Parathyroid adenoma (tissue), 2 donors: ENCODE measurements around the gene ITIH1.

Experiments used
- H2AFZ ChIP-seq: fragments of 300-600 bp; sonication (generic); one replicate; pipeline ENCODE4 v1.7.0; 2017; ENCODE audit warnings: antibody characterized with exemption, mild to moderate bottlenecking
- H3K27ac ChIP-seq: fragments of 300-600 bp; sonication (generic); one replicate; pipeline ENCODE4 v1.7.0; 2017
- H3K27me3 ChIP-seq: fragments of 300-600 bp; sonication (generic); one replicate; pipeline ENCODE4 v1.7.0; 2017; ENCODE audit warnings: low read length; ENCODE audit not compliant: control insufficient read depth, insufficient read depth
- H3K36me3 ChIP-seq: fragments of 300-600 bp; sonication (generic); one replicate; pipeline ENCODE4 v1.7.0; 2017; ENCODE audit warnings: low read length; ENCODE audit not compliant: control insufficient read depth, insufficient read depth
- H3K4me1 ChIP-seq: fragments of 300-600 bp; sonication (generic); one replicate; pipeline ENCODE4 v1.7.0; 2017; ENCODE audit warnings: control low read depth
- H3K4me2 ChIP-seq: fragments of 300-600 bp; sonication (generic); one replicate; pipeline ENCODE4 v1.7.0; 2017; ENCODE audit warnings: low read length
- H3K4me3 ChIP-seq: fragments of 300-600 bp; sonication (generic); one replicate; pipeline ENCODE4 v1.7.0; 2017; ENCODE audit warnings: low read depth, low read length
- H3K79me2 ChIP-seq: fragments of 300-600 bp; sonication (generic); one replicate; pipeline ENCODE4 v1.7.0; 2017; ENCODE audit warnings: control low read depth
- H3K9ac ChIP-seq: fragments of 300-600 bp; sonication (generic); one replicate; pipeline ENCODE4 v1.7.0; 2017; ENCODE audit warnings: mild to moderate bottlenecking
- H3K9me3 ChIP-seq: fragments of 300-600 bp; sonication (generic); one replicate; pipeline ENCODE4 v1.7.0; 2017; ENCODE audit warnings: low read length; ENCODE audit not compliant: control insufficient read depth
- CTCF ChIP-seq: fragments of 300-600 bp; sonication (generic); IDR thresholded peaks from one replicate; pipeline ENCODE4 v1.7.0; 2017; ENCODE audit warnings: antibody characterized with exemption, mild to moderate bottlenecking
- donor health status: primary hyperparathyroidism.

The ITIH1 gene

GRCh38 chr3:52754373-52754772 lies 23.0 kb upstream of the ITIH1 start:
- Histone ChIP-seq H3K4me3 (no peak overlapping the region), H3K27ac (no peak overlapping the region), H3K36me3 (no peaks in the 10 kb centered on the region)

GRCh38 chr3:52756141-52756540 lies 21.3 kb upstream of the ITIH1 start:
- no peaks in the 10 kb centered on the region for H3K9me3 ChIP-seq
- no peak for TF ChIP-seq CTCF
- H3K4me2 ChIP-seq, result no peak overlapping the region
- no peaks in the 10 kb centered on the region for H3K79me2 ChIP-seq
- H3K27ac ChIP-seq, result no peak overlapping the region
- no peaks in the 10 kb centered on the region for H3K4me1 ChIP-seq
- H3K9ac ChIP-seq, result no peak overlapping the region
- no peaks in the 10 kb centered on the region for H3K27me3 ChIP-seq
- H3K36me3 ChIP-seq, result no peaks in the 10 kb centered on the region
- H3K4me3 ChIP-seq, result no peak overlapping the region
- no peak overlapping the region for H2AFZ ChIP-seq

More at GRCh38 chr3:52754373-52754772, 23.0 kb upstream of the ITIH1 start:
- Histone ChIP-seq H3K4me2 (no peak overlapping the region), H3K9ac (no peak overlapping the region), H2AFZ (no peak overlapping the region), H3K27me3 (no peaks in the 10 kb centered on the region), H3K79me2 (peaks cover 3% of the 10 kb centered on the region), H3K9me3 (no peaks in the 10 kb centered on the region), H3K4me1 (no peaks in the 10 kb centered on the region)
- TF ChIP-seq CTCF, result no peak

GRCh38 chr3:52763466-52763865 lies 13.9 kb upstream of the ITIH1 start:
- Histone ChIP-seq H3K4me3 (no peak overlapping the region), H2AFZ (no peak overlapping the region), H3K4me2 (no peak overlapping the region), H3K9ac (no peak overlapping the region), H3K79me2 (no peaks in the 10 kb centered on the region), H3K36me3 (no peaks in the 10 kb centered on the region), H3K4me1 (no peaks in the 10 kb centered on the region), H3K9me3 (no peaks in the 10 kb centered on the region), H3K27me3 (no peaks in the 10 kb centered on the region), H3K27ac (no peak overlapping the region)
- no peak for TF ChIP-seq CTCF

GRCh38 chr3:52769786-52770455 lies 7.5 kb upstream of the ITIH1 start:
- Histone ChIP-seq H3K9me3 (no peaks in the 10 kb centered on the region), H3K27me3 (no peaks in the 10 kb centered on the region), H3K4me2 (peak overlapping the region; percentile 76), H3K36me3 (no peaks in the 10 kb centered on the region), H3K4me3 (peak overlapping the region; percentile 78), H2AFZ (peak overlapping the region; percentile 99), H3K27ac (no peak overlapping the region), H3K4me1 (peaks cover 4% of the 10 kb centered on the region), H3K9ac (no peak overlapping the region), H3K79me2 (peaks cover 3% of the 10 kb centered on the region)
- no peak for TF ChIP-seq CTCF
